ENCODE data around the gene PMP22.
"Not testable (repeated sequence)": the region's sequence is repeated elsewhere in the genome, so short reads cannot be mapped to it uniquely, and the experiment has no call there.

DNA sequence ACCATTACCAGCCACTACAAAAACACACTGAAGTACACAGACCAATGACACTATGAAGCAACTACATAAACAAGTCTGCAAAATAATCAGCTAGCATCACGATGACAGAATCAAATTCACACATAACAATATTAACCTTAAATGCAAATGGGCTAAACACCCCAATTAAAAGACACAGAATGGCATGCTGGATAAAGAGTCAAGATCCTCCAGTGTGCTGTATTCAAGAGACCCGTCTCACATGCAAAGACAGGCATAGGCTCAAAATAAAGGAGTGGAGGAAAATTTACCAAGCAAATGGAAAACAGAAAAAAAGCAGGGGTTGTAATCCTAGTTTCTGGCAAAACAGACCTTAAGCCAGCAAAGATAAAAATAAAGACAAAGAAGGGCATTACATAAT is 64.6 kb downstream of the PMP22 start:
- TF ChIP-seq, protein P1, sequence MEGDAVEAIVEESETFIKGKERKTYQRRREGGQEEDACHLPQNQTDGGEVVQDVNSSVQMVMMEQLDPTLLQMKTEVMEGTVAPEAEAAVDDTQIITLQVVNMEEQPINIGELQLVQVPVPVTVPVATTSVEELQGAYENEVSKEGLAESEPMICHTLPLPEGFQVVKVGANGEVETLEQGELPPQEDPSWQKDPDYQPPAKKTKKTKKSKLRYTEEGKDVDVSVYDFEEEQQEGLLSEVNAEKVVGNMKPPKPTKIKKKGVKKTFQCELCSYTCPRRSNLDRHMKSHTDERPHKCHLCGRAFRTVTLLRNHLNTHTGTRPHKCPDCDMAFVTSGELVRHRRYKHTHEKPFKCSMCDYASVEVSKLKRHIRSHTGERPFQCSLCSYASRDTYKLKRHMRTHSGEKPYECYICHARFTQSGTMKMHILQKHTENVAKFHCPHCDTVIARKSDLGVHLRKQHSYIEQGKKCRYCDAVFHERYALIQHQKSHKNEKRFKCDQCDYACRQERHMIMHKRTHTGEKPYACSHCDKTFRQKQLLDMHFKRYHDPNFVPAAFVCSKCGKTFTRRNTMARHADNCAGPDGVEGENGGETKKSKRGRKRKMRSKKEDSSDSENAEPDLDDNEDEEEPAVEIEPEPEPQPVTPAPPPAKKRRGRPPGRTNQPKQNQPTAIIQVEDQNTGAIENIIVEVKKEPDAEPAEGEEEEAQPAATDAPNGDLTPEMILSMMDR (IDR thresholded peaks at IDR 0.05): not testable (repeated sequence)
- TF ChIP-seq POLR2A (IDR thresholded peaks at IDR 0.05): not testable (repeated sequence)

All from uterus (tissue), 2 donors.